GM23338 (cell line): ENCODE data around the gene CXCL12. TPM values are rescaled to one million over a fixed set of nuclear protein-coding genes. Genes with fewer than 3 reads are reported as not detected.

Source experiments
- ATAC-seq: fragments of 200-7000 bp; cut with Tn5 transposase; 3 replicates; pipeline ENCODE4 v1.9.1; 2020
- DNase-seq: peaks from one replicate; pipeline ENCODE4 v3.0.0-alpha.2; 2015; ENCODE audit warnings: low spot score
- H2AFZ ChIP-seq: fragments of 200-600 bp; sonication (generic); 2 replicates; pipeline ENCODE4 v1.8.0; 2016; ENCODE audit warnings: antibody characterized with exemption, mild to moderate bottlenecking, moderate library complexity
- H3F3A ChIP-seq: fragments of 200-600 bp; sonication (generic); replicated peaks from 2 replicates; pipeline ENCODE4 v1.8.0; 2017; ENCODE audit warnings: antibody characterized with exemption, mixed run types, low read depth
- H3K27ac ChIP-seq: fragments of 200-600 bp; sonication (generic); 2 replicates; pipeline ENCODE4 v1.6.1; 2016; ENCODE audit warnings: low read depth
- H3K27me3 ChIP-seq: fragments of 200-600 bp; sonication (generic); 2 replicates; pipeline ENCODE4 v1.8.0; 2016; ENCODE audit warnings: mild to moderate bottlenecking, mixed run types, moderate library complexity; ENCODE audit not compliant: insufficient read depth
- H3K36me3 ChIP-seq: fragments of 200-600 bp; sonication (generic); 2 replicates; pipeline ENCODE4 v1.8.0; 2016; ENCODE audit warnings: mild to moderate bottlenecking; ENCODE audit not compliant: insufficient read depth
- H3K4me1 ChIP-seq: fragments of 200-600 bp; sonication (generic); 2 replicates; pipeline ENCODE4 v1.8.0; 2016; ENCODE audit warnings: mild to moderate bottlenecking, moderate library complexity; ENCODE audit not compliant: insufficient read depth
- H3K4me2 ChIP-seq: fragments of 200-600 bp; sonication (generic); 2 replicates; pipeline ENCODE4 v1.7.1; 2017; ENCODE audit warnings: mixed run types
- H3K4me3 ChIP-seq: fragments of 200-600 bp; sonication (generic); 2 replicates; pipeline ENCODE4 v1.6.1; 2016; ENCODE audit warnings: mixed run types
- H3K79me2 ChIP-seq: fragments of 200-600 bp; sonication (generic); replicated peaks from 2 replicates; pipeline ENCODE4 v1.8.0; 2017; ENCODE audit warnings: mild to moderate bottlenecking; ENCODE audit not compliant: insufficient read depth
- H3K9me2 ChIP-seq: fragments of 200-600 bp; sonication (generic); 2 replicates; pipeline ENCODE4 v1.8.0; 2017; ENCODE audit not compliant: insufficient read depth
- H4K20me1 ChIP-seq: fragments of 200-600 bp; sonication (generic); replicated peaks from 2 replicates; pipeline ENCODE4 v1.8.0; 2017; ENCODE audit warnings: mild to moderate bottlenecking; ENCODE audit not compliant: insufficient read depth
- H3K27ac Mint-ChIP-seq: 2 replicates; pipeline ENCODE4 v1.8.0; 2020; ENCODE audit warnings: inconsistent platforms, mild to moderate bottlenecking, moderate library complexity, mixed read lengths
- H3K27me3 Mint-ChIP-seq: 3 replicates; pipeline ENCODE4 v1.8.0; 2022; ENCODE audit warnings: low read depth, mild to moderate bottlenecking, moderate library complexity, mixed read lengths, inconsistent platforms; ENCODE audit not compliant: insufficient read depth, poor library complexity
- H3K36me3 Mint-ChIP-seq: 3 replicates; pipeline ENCODE4 v1.8.0; 2021; ENCODE audit warnings: low read depth, mild to moderate bottlenecking, inconsistent platforms, moderate library complexity, mixed read lengths
- H3K4me1 Mint-ChIP-seq: 3 replicates; pipeline ENCODE4 v1.8.0; 2020; ENCODE audit warnings: mild to moderate bottlenecking, inconsistent platforms, mixed read lengths
- H3K4me3 Mint-ChIP-seq: 3 replicates; pipeline ENCODE4 v1.8.0; 2021; ENCODE audit warnings: moderate library complexity, mild to moderate bottlenecking, inconsistent platforms, mixed read lengths
- H3K9me3 Mint-ChIP-seq: 3 replicates; pipeline ENCODE4 v1.8.0; 2020; ENCODE audit warnings: moderate library complexity, mild to moderate bottlenecking, inconsistent platforms, mixed read lengths
- EZH2 ChIP-seq: fragments of 200-600 bp; sonication (generic); IDR thresholded peaks from one replicate; pipeline ENCODE4 v1.8.0; 2017; ENCODE audit warnings: antibody characterized with exemption, mild to moderate bottlenecking, low read depth; ENCODE audit not compliant: unreplicated experiment
- NANOG ChIP-seq: IDR thresholded peaks from 2 replicates; pipeline ENCODE4 v1.6.1; 2016; ENCODE audit warnings: antibody characterized with exemption, borderline replicate concordance
- POLR2AphosphoS5 ChIP-seq: IDR thresholded peaks from 2 replicates; pipeline ENCODE4 v1.6.1; 2016; ENCODE audit warnings: antibody characterized with exemption, low read depth
- STAT1 ChIP-seq: IDR thresholded peaks from one replicate; pipeline ENCODE4 v1.6.1; 2016; ENCODE audit warnings: antibody characterized with exemption; ENCODE audit not compliant: unreplicated experiment
- ZNF331 ChIP-seq: fragments of 250-450 bp; sonication (Bioruptor Pico); IDR thresholded peaks from 2 replicates; pipeline ENCODE4 v1.5.0; 2020; ENCODE audit warnings: low read depth, mild to moderate bottlenecking, moderate library complexity
- polyA plus RNA-seq: library from polyadenylated mRNA; unstranded; fragments of >200 nt; fragmentation: Nextera tagmentation; extraction: Ambion mirVana; gene quantifications from 2 replicates; pipeline ENCODE4 v1.2.1, GENCODE V29; 2016
- total RNA-seq: library from RNA; depleted of rRNA; stranded (reverse); fragments of >200 nt; shearing (Covaris generic); gene quantifications from 2 replicates; pipeline ENCODE4 v1.2.3, GENCODE V29; 2014
- TF ChIP-seq, protein P1 (sequence below), 2 experiments: fragments of 200-600 bp in 1 of 2; sonication (generic) in 1 of 2; conservative IDR thresholded peaks; 2 replicates each; pipeline versions ENCODE4 v1.5.1 to v1.6.1; 2016 to 2017; ENCODE audit warnings: antibody characterized with exemption in 2 of 2, low read depth in 2 of 2, mild to moderate bottlenecking in 2 of 2, moderate library complexity in 1 of 2
- TF ChIP-seq, protein P2 (sequence below): fragments of 250-450 bp; sonication (Bioruptor Pico); IDR thresholded peaks from 2 replicates; pipeline ENCODE4 v1.5.0; 2020; ENCODE audit warnings: mild to moderate bottlenecking, moderate library complexity

CXCL12 gene
- total and polyA plus RNA-seq, 2 experiments from 2014 or later = 53.8 to 58.5 TPM

GRCh38 chr10:44369854-44370253 is 15.0 kb downstream of the CXCL12 start (continued):
- TF ChIP-seq, protein P1, sequence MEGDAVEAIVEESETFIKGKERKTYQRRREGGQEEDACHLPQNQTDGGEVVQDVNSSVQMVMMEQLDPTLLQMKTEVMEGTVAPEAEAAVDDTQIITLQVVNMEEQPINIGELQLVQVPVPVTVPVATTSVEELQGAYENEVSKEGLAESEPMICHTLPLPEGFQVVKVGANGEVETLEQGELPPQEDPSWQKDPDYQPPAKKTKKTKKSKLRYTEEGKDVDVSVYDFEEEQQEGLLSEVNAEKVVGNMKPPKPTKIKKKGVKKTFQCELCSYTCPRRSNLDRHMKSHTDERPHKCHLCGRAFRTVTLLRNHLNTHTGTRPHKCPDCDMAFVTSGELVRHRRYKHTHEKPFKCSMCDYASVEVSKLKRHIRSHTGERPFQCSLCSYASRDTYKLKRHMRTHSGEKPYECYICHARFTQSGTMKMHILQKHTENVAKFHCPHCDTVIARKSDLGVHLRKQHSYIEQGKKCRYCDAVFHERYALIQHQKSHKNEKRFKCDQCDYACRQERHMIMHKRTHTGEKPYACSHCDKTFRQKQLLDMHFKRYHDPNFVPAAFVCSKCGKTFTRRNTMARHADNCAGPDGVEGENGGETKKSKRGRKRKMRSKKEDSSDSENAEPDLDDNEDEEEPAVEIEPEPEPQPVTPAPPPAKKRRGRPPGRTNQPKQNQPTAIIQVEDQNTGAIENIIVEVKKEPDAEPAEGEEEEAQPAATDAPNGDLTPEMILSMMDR (conservative IDR thresholded peaks at IDR 0.05; ENCODE audit: low read depth in 2 of 2) = no peak
- no peak for TF ChIP-seq ZNF331 (CRISPR knock-in tag)
- no peak for TF ChIP-seq NANOG
- TF ChIP-seq POLR2AphosphoS5 = no peak
- no peak for TF ChIP-seq STAT1
- no peak for TF ChIP-seq EZH2
- TF ChIP-seq, protein P2, sequence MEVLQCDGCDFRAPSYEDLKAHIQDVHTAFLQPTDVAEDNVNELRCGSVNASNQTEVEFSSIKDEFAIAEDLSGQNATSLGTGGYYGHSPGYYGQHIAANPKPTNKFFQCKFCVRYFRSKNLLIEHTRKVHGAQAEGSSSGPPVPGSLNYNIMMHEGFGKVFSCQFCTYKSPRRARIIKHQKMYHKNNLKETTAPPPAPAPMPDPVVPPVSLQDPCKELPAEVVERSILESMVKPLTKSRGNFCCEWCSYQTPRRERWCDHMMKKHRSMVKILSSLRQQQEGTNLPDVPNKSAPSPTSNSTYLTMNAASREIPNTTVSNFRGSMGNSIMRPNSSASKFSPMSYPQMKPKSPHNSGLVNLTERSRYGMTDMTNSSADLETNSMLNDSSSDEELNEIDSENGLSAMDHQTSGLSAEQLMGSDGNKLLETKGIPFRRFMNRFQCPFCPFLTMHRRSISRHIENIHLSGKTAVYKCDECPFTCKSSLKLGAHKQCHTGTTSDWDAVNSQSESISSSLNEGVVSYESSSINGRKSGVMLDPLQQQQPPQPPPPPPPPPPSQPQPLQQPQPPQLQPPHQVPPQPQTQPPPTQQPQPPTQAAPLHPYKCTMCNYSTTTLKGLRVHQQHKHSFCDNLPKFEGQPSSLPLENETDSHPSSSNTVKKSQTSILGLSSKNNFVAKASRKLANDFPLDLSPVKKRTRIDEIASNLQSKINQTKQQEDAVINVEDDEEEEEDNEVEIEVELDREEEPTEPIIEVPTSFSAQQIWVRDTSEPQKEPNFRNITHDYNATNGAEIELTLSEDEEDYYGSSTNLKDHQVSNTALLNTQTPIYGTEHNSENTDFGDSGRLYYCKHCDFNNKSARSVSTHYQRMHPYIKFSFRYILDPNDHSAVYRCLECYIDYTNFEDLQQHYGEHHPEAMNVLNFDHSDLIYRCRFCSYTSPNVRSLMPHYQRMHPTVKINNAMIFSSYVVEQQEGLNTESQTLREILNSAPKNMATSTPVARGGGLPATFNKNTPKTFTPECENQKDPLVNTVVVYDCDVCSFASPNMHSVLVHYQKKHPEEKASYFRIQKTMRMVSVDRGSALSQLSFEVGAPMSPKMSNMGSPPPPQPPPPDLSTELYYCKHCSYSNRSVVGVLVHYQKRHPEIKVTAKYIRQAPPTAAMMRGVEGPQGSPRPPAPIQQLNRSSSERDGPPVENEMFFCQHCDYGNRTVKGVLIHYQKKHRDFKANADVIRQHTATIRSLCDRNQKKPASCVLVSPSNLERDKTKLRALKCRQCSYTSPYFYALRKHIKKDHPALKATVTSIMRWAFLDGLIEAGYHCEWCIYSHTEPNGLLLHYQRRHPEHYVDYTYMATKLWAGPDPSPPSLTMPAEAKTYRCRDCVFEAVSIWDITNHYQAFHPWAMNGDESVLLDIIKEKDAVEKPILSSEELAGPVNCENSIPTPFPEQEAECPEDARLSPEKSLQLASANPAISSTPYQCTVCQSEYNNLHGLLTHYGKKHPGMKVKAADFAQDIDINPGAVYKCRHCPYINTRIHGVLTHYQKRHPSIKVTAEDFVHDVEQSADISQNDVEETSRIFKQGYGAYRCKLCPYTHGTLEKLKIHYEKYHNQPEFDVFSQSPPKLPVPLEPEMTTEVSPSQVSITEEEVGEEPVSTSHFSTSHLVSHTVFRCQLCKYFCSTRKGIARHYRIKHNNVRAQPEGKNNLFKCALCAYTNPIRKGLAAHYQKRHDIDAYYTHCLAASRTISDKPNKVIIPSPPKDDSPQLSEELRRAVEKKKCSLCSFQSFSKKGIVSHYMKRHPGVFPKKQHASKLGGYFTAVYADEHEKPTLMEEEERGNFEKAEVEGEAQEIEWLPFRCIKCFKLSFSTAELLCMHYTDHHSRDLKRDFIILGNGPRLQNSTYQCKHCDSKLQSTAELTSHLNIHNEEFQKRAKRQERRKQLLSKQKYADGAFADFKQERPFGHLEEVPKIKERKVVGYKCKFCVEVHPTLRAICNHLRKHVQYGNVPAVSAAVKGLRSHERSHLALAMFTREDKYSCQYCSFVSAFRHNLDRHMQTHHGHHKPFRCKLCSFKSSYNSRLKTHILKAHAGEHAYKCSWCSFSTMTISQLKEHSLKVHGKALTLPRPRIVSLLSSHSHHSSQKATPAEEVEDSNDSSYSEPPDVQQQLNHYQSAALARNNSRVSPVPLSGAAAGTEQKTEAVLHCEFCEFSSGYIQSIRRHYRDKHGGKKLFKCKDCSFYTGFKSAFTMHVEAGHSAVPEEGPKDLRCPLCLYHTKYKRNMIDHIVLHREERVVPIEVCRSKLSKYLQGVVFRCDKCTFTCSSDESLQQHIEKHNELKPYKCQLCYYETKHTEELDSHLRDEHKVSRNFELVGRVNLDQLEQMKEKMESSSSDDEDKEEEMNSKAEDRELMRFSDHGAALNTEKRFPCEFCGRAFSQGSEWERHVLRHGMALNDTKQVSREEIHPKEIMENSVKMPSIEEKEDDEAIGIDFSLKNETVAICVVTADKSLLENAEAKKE (CRISPR knock-in tag) = no peak

- Histone ChIP-seq H3K4me2 (peak overlapping the region; percentile 34), H3K79me2 (peaks cover 6% of the 10 kb centered on the region; the same call in 1 of the 2 replicates), H3K27ac (peak overlapping the region; percentile 96; the same call in 1 of the 2 replicates), H3K4me3 (no peak overlapping the region), H3F3A (peaks cover 21% of the 10 kb centered on the region), H2AFZ (no peak overlapping the region), H3K36me3 (no peaks in the 10 kb centered on the region), H3K9me2 (no peaks in the 10 kb centered on the region), H3K4me1 (peaks cover 38% of the 10 kb centered on the region), H3K27me3 (no peaks in the 10 kb centered on the region), H4K20me1 (no peaks in the 10 kb centered on the region)
- peak overlapping the region; percentile 57; the same call in 1 of the 2 replicates for H3K27ac Mint-ChIP-seq
- TF ChIP-seq ZNF331 (CRISPR knock-in tag) (no peak), NANOG (no peak)
- H3K4me3 Mint-ChIP-seq = no peak overlapping the region
- H3K36me3 Mint-ChIP-seq = peaks cover 63% of the 10 kb centered on the region
- no peak for DNase-seq
- no peak for ATAC-seq
- peaks cover under 1% of the 10 kb centered on the region; the same call in 1 of the 3 replicates for H3K9me3 Mint-ChIP-seq
- peaks cover 23% of the 10 kb centered on the region for H3K27me3 Mint-ChIP-seq
- peaks cover 56% of the 10 kb centered on the region for H3K4me1 Mint-ChIP-seq
Observed at GRCh38 chr10:44369296-44369695, 15.6 kb downstream of the CXCL12 start.
